HG03342 (cell line): ENCODE data around the gene FN3K.

ENCODE experiments used
- ATAC-seq: cut with Tn5 transposase; IDR thresholded peaks from one replicate; pipeline ENCODE4 v1.9.1; 2021; ENCODE audit warnings: mild to moderate bottlenecking, moderate library complexity; ENCODE audit not compliant: unreplicated experiment

FN3K gene

GRCh38 chr17:82793974-82794630 lies 58.7 kb downstream of the FN3K start:
- no peak for ATAC-seq

- no peak for ATAC-seq
Observed at GRCh38 chr17:82794781-82795482, 59.5 kb downstream of the FN3K start.

- ATAC-seq = no peak
Observed at GRCh38 chr17:82795615-82796014, 60.2 kb downstream of the FN3K start.

- ATAC-seq = no peak
Observed at GRCh38 chr17:82797061-82797460, 61.6 kb downstream of the FN3K start.

GRCh38 chr17:82798752-82799151 lies 63.3 kb downstream of the FN3K start:
- ATAC-seq = no peak

GRCh38 chr17:82799591-82799990 lies 64.2 kb downstream of the FN3K start:
- no peak for ATAC-seq
